Measurements from ENCODE around the gene PDLIM4.
A peak's percentile ranks its signal among the peaks of the same experiment; 100 is the strongest.

Gene PDLIM4

GRCh38 chr5:132227485-132228240, 29.8 kb upstream of the PDLIM4 start, which contains the start of gene P4HA2:
TSS of gene P4HA2 (minus strand) at chr5:132227853. CDS start at chr5:132218626, 9,227 bp downstream.
- peak within 1 kb of the TSS; percentile 56 for H3K9ac ChIP-seq (ENCODE audit: low read depth, low read length)

GRCh38 chr5:132228241-132229035, 29.1 kb upstream of the PDLIM4 start:
- H3K27ac ChIP-seq (ENCODE audit: low read depth, low read length), result no peak overlapping the region

More at GRCh38 chr5:132227485-132228240, 29.8 kb upstream of the PDLIM4 start, which contains the start of gene P4HA2:
- no peaks in the 10 kb centered on the region for H3K9me3 ChIP-seq (ENCODE audit: control insufficient read depth, insufficient read depth, low read length)
- H3K27ac ChIP-seq (ENCODE audit: low read depth, low read length), result no peak within 1 kb of the TSS
- no peaks in the 10 kb centered on the region for H3K36me3 ChIP-seq (ENCODE audit: control insufficient read depth, insufficient read depth, low read length)
- peaks cover 30% of the 10 kb centered on the region for H3K27me3 ChIP-seq (ENCODE audit: control insufficient read depth, insufficient read depth, low read length)
- peaks cover 6% of the 10 kb centered on the region; the same call in 1 of the 2 replicates for H3K4me1 ChIP-seq (ENCODE audit: control insufficient read depth, insufficient read depth, low read length)
- peak within 1 kb of the TSS; percentile 68 for H3K4me3 ChIP-seq (ENCODE audit: low read depth, low read length)

GRCh38 chr5:132229236-132229635, 28.3 kb upstream of the PDLIM4 start:
- H3K9ac ChIP-seq (ENCODE audit: low read depth, low read length), result no peak overlapping the region
- no peaks in the 10 kb centered on the region for H3K36me3 ChIP-seq (ENCODE audit: control insufficient read depth, insufficient read depth, low read length)
- no peaks in the 10 kb centered on the region for H3K9me3 ChIP-seq (ENCODE audit: control insufficient read depth, insufficient read depth, low read length)
- no peak overlapping the region for H3K4me3 ChIP-seq (ENCODE audit: low read depth, low read length)
- peaks cover 6% of the 10 kb centered on the region; the same call in 1 of the 2 replicates for H3K4me1 ChIP-seq (ENCODE audit: control insufficient read depth, insufficient read depth, low read length)
- peaks cover 30% of the 10 kb centered on the region for H3K27me3 ChIP-seq (ENCODE audit: control insufficient read depth, insufficient read depth, low read length)
- no peak overlapping the region for H3K27ac ChIP-seq (ENCODE audit: low read depth, low read length)

More at GRCh38 chr5:132228241-132229035, 29.1 kb upstream of the PDLIM4 start:
- no peaks in the 10 kb centered on the region for H3K36me3 ChIP-seq (ENCODE audit: control insufficient read depth, insufficient read depth, low read length)
- H3K27me3 ChIP-seq (ENCODE audit: control insufficient read depth, insufficient read depth, low read length), result peaks cover 30% of the 10 kb centered on the region
- H3K4me1 ChIP-seq (ENCODE audit: control insufficient read depth, insufficient read depth, low read length), result peaks cover 6% of the 10 kb centered on the region; the same call in 1 of the 2 replicates
- H3K9ac ChIP-seq (ENCODE audit: low read depth, low read length), result 0 out of 2 replicates have a peak overlapping the region, but pooled peaks have one; percentile 28
- no peaks in the 10 kb centered on the region for H3K9me3 ChIP-seq (ENCODE audit: control insufficient read depth, insufficient read depth, low read length)
- peak overlapping the region; percentile 68 for H3K4me3 ChIP-seq (ENCODE audit: low read depth, low read length)

- peaks cover 25% of the 10 kb centered on the region for H3K27me3 ChIP-seq (ENCODE audit: control insufficient read depth, insufficient read depth, low read length)
- H3K36me3 ChIP-seq (ENCODE audit: control insufficient read depth, insufficient read depth, low read length), result no peaks in the 10 kb centered on the region
- no peak overlapping the region for H3K4me3 ChIP-seq (ENCODE audit: low read depth, low read length)
- no peaks in the 10 kb centered on the region for H3K9me3 ChIP-seq (ENCODE audit: control insufficient read depth, insufficient read depth, low read length)
- 0 out of 2 replicates have a peak, but pooled peaks cover 4% of the 10 kb centered on the region for H3K4me1 ChIP-seq (ENCODE audit: control insufficient read depth, insufficient read depth, low read length)
- no peak overlapping the region for H3K27ac ChIP-seq (ENCODE audit: low read depth, low read length)
- no peak overlapping the region for H3K9ac ChIP-seq (ENCODE audit: low read depth, low read length)
Measured at GRCh38 chr5:132230871-132231270, 26.6 kb upstream of the PDLIM4 start.

GRCh38 chr5:132232465-132232864, 25.0 kb upstream of the PDLIM4 start:
- Histone ChIP-seq H3K36me3 (ENCODE audit: control insufficient read depth, insufficient read depth, low read length) (no peaks in the 10 kb centered on the region), H3K9ac (ENCODE audit: low read depth, low read length) (no peak overlapping the region), H3K4me1 (ENCODE audit: control insufficient read depth, insufficient read depth, low read length) (no peaks in the 10 kb centered on the region), H3K27ac (ENCODE audit: low read depth, low read length) (no peak overlapping the region), H3K9me3 (ENCODE audit: control insufficient read depth, insufficient read depth, low read length) (no peaks in the 10 kb centered on the region), H3K4me3 (ENCODE audit: low read depth, low read length) (no peak overlapping the region), H3K27me3 (ENCODE audit: control insufficient read depth, insufficient read depth, low read length) (peaks cover 12% of the 10 kb centered on the region)

GRCh38 chr5:132233081-132233480, 24.4 kb upstream of the PDLIM4 start:
- H3K4me1 ChIP-seq (ENCODE audit: control insufficient read depth, insufficient read depth, low read length), result no peaks in the 10 kb centered on the region
- H3K27me3 ChIP-seq (ENCODE audit: control insufficient read depth, insufficient read depth, low read length), result peaks cover 12% of the 10 kb centered on the region
- no peak overlapping the region for H3K4me3 ChIP-seq (ENCODE audit: low read depth, low read length)
- no peaks in the 10 kb centered on the region for H3K9me3 ChIP-seq (ENCODE audit: control insufficient read depth, insufficient read depth, low read length)
- no peak overlapping the region for H3K27ac ChIP-seq (ENCODE audit: low read depth, low read length)
- no peak overlapping the region for H3K9ac ChIP-seq (ENCODE audit: low read depth, low read length)
- H3K36me3 ChIP-seq (ENCODE audit: control insufficient read depth, insufficient read depth, low read length), result no peaks in the 10 kb centered on the region

- Histone ChIP-seq H3K9ac (ENCODE audit: low read depth, low read length) (no peak overlapping the region), H3K27me3 (ENCODE audit: control insufficient read depth, insufficient read depth, low read length) (peaks cover 6% of the 10 kb centered on the region), H3K9me3 (ENCODE audit: control insufficient read depth, insufficient read depth, low read length) (no peaks in the 10 kb centered on the region), H3K27ac (ENCODE audit: low read depth, low read length) (no peak overlapping the region), H3K36me3 (ENCODE audit: control insufficient read depth, insufficient read depth, low read length) (no peaks in the 10 kb centered on the region), H3K4me3 (ENCODE audit: low read depth, low read length) (no peak overlapping the region), H3K4me1 (ENCODE audit: control insufficient read depth, insufficient read depth, low read length) (no peaks in the 10 kb centered on the region)
Measured at GRCh38 chr5:132233811-132234683, 23.4 kb upstream of the PDLIM4 start.

GRCh38 chr5:132234684-132235062, 22.8 kb upstream of the PDLIM4 start:
- no peak overlapping the region for H3K4me3 ChIP-seq (ENCODE audit: low read depth, low read length)
- H3K36me3 ChIP-seq (ENCODE audit: control insufficient read depth, insufficient read depth, low read length), result no peaks in the 10 kb centered on the region
- H3K27me3 ChIP-seq (ENCODE audit: control insufficient read depth, insufficient read depth, low read length), result peaks cover 1% of the 10 kb centered on the region
- H3K9ac ChIP-seq (ENCODE audit: low read depth, low read length), result no peak overlapping the region
- H3K4me1 ChIP-seq (ENCODE audit: control insufficient read depth, insufficient read depth, low read length), result no peaks in the 10 kb centered on the region
- no peaks in the 10 kb centered on the region for H3K9me3 ChIP-seq (ENCODE audit: control insufficient read depth, insufficient read depth, low read length)
- H3K27ac ChIP-seq (ENCODE audit: low read depth, low read length), result no peak overlapping the region

GRCh38 chr5:132235340-132235739, 22.2 kb upstream of the PDLIM4 start:
- Histone ChIP-seq H3K9ac (ENCODE audit: low read depth, low read length) (no peak overlapping the region), H3K4me1 (ENCODE audit: control insufficient read depth, insufficient read depth, low read length) (no peaks in the 10 kb centered on the region), H3K9me3 (ENCODE audit: control insufficient read depth, insufficient read depth, low read length) (no peaks in the 10 kb centered on the region), H3K27ac (ENCODE audit: low read depth, low read length) (no peak overlapping the region), H3K36me3 (ENCODE audit: control insufficient read depth, insufficient read depth, low read length) (no peaks in the 10 kb centered on the region), H3K4me3 (ENCODE audit: low read depth, low read length) (no peak overlapping the region), H3K27me3 (ENCODE audit: control insufficient read depth, insufficient read depth, low read length) (no peaks in the 10 kb centered on the region)

- Histone ChIP-seq H3K9ac (ENCODE audit: low read depth, low read length) (no peak overlapping the region), H3K36me3 (ENCODE audit: control insufficient read depth, insufficient read depth, low read length) (no peaks in the 10 kb centered on the region), H3K27ac (ENCODE audit: low read depth, low read length) (no peak overlapping the region), H3K27me3 (ENCODE audit: control insufficient read depth, insufficient read depth, low read length) (no peaks in the 10 kb centered on the region), H3K9me3 (ENCODE audit: control insufficient read depth, insufficient read depth, low read length) (no peaks in the 10 kb centered on the region), H3K4me1 (ENCODE audit: control insufficient read depth, insufficient read depth, low read length) (no peaks in the 10 kb centered on the region), H3K4me3 (ENCODE audit: low read depth, low read length) (no peak overlapping the region)
Measured at GRCh38 chr5:132237141-132237540, 20.4 kb upstream of the PDLIM4 start.

Data from HUES48 (cell line).